ENCODE measurements around the gene MCRS1.
"Not testable (repeated sequence)": the region's sequence is repeated elsewhere in the genome, so short reads cannot be mapped to it uniquely, and the experiment has no call there.

MCRS1 gene

DNA sequence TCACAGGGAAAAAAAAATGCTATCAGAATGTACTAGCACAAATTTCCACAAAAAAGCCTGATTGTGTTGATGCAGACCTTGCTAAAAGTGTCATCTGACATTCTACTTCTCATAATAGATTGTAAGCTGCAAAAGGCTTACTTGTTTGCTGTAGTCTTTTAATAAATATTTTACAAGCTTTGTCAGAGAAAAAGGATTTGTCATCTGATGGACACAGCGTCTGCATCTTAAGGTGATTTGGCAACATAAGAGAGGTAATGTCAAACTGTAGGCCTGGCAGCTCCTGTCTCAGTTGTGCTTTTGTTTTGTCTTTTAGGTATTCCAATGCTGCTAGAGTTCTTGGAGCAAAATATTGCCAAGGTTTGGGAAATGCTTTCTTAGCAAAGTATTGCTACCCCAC is 55.4 kb downstream of the MCRS1 start:
- DNase-seq, result no peak

DNA sequence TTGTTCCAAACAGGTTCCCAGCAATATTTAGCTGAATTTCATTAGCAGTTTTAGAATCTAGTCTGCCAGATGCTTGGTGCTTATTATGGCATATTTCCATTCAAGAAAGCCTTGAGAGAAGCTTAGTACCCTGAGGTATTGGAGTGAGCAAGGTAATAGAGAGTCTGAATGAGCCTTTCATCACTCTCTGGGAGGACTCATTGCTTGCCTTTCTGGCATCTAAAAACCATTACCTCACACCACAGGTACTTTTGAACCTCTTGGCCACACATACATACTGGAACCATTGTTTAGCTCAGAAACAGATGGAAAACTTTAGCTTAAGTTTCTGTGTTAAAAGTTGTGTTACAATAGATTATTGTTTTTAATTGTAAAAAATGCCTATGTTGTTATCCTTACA is 56.5 kb downstream of the MCRS1 start:
- DNase-seq, result no peak

DNA sequence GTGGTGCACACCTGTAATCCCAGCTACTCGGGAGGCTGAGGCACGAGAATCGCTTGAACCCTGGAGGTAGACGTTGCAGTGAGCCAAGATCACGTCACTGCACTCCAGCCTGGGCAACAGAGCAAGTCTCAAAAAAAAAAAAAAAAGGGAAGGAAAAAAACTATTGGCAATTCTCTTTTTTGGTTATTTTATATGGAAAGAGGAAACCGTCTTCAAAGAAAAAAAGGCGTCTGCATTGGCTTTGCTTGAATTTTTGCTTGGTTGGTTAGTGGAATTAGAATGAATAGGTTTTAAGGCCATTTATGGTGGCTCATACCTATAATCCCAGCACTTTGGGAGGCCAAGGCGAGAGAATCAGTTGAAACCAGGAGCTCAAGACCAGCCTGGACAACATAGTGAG is 58.3 kb downstream of the MCRS1 start:
- not testable (repeated sequence) for DNase-seq

All from GF-D8 (cell line).